HCT116 (cell line): Measurements from ENCODE around the gene STAB1. TPM values are rescaled to one million over a fixed set of nuclear protein-coding genes. Genes with fewer than 3 reads are reported as not detected.

Experiments
- ATAC-seq: fragments of 200-7000 bp; cut with Tn5 transposase; 2 replicates; pipeline ENCODE4 v1.9.1; 2020; ENCODE audit warnings: mild to moderate bottlenecking, moderate library complexity
- BruUV-seq: library from RNA; stranded (reverse); fragments of 400-500 nt; replicated peaks from 2 replicates; lab custom pipeline; 2021; lab: Mats Ljungman, UMichigan
- CTCF ChIA-PET: fragments of 300-600 bp; sonication (Branson Sonifier 250); formaldehyde crosslinking; loops from one replicate; lab custom pipeline; 2021; ENCODE audit warnings: antibody characterized with exemption; lab: Charles Lee
- POLR2A ChIA-PET: fragments of 300-600, 350-600 bp; sonication (Branson Sonifier 250); formaldehyde crosslinking; loops from one replicate; lab custom pipeline; 2021; ENCODE audit warnings: antibody characterized with exemption; lab: Charles Lee
- RAD21 ChIA-PET, 2 experiments: fragments of 300-600 bp; sonication (Branson Sonifier 250); formaldehyde crosslinking; loops; one replicate each; lab custom pipeline; 2023; ENCODE audit warnings: low total read pairs in 2 of 2; ENCODE audit not compliant: uncharacterized antibody in 2 of 2, unreplicated experiment in 2 of 2, low non-redundant PET in 1 of 2; lab: Charles Lee
- DNase-seq: peaks from one replicate; pipeline ENCODE4 v3.0.0-alpha.2; 2010; ENCODE audit warnings: low read depth, low spot score
- H2AFZ ChIP-seq: fragments of 200-600 bp; shearing (Covaris generic), sonication (generic); 2 replicates; pipeline ENCODE4 v1.6.1; 2017; ENCODE audit warnings: low read depth, mixed run types, mixed read lengths, antibody characterized with exemption, low read length; ENCODE audit not compliant: poor library complexity, severe bottlenecking
- H3K27ac ChIP-seq: 2 replicates; pipeline ENCODE4 v1.5.1; 2012; ENCODE audit warnings: low read depth, low read length
- H3K27me3 ChIP-seq: fragments of 200-600 bp; sonication (generic); 2 replicates; pipeline ENCODE4 v1.6.1; 2016; ENCODE audit warnings: mixed run types, low read length, mixed read lengths; ENCODE audit not compliant: insufficient read depth
- H3K36me3 ChIP-seq, 2 experiments: fragments of 200-500 bp in 1 of 2; fragments of 200-600 bp in 1 of 2; sonication (Bioruptor generic) in 1 of 2; sonication (generic) in 1 of 2; 2 replicates each; pipeline versions ENCODE4 v1.5.1 to v1.6.1; 2014 to 2016; ENCODE audit warnings: low read length in 2 of 2, inconsistent platforms in 1 of 2, mixed read lengths in 1 of 2, mixed run types in 1 of 2; ENCODE audit not compliant: insufficient read depth in 2 of 2, control insufficient read depth in 1 of 2
- H3K4me1 ChIP-seq, 2 experiments: fragments of 200-600 bp in 1 of 2; sonication (generic) in 1 of 2; 2 replicates each; pipeline versions ENCODE4 v1.5.1 to v1.6.1; 2012 to 2017; ENCODE audit warnings: low read length in 2 of 2, inconsistent platforms in 1 of 2, mild to moderate bottlenecking in 1 of 2, mixed read lengths in 1 of 2, mixed run types in 1 of 2, moderate library complexity in 1 of 2; ENCODE audit not compliant: insufficient read depth in 2 of 2, control insufficient read depth in 1 of 2
- H3K4me2 ChIP-seq: fragments of 200-600 bp; sonication (generic); 2 replicates; pipeline ENCODE4 v1.6.1; 2017; ENCODE audit warnings: mixed run types, low read length, mixed read lengths
- H3K4me3 ChIP-seq, 2 experiments: fragments of 200-600 bp in 1 of 2; sonication (generic) in 1 of 2; replicated peaks in 1 of 2; 2 replicates each; pipeline ENCODE4 v1.5.1; 2011 to 2016; ENCODE audit warnings: low read length in 2 of 2, control low read depth in 1 of 2, low read depth in 1 of 2, mild to moderate bottlenecking in 1 of 2, mixed read lengths in 1 of 2, mixed run types in 1 of 2
- H3K79me2 ChIP-seq: fragments of 200-600 bp; sonication (generic); 2 replicates; pipeline ENCODE4 v1.6.1; 2017; ENCODE audit warnings: mild to moderate bottlenecking, mixed run types, low read length, moderate library complexity, mixed read lengths; ENCODE audit not compliant: insufficient read depth
- H3K9ac ChIP-seq: fragments of 200-600 bp; sonication (generic); 2 replicates; pipeline ENCODE4 v1.6.1; 2016; ENCODE audit warnings: low read length, mixed read lengths
- H3K9me2 ChIP-seq: fragments of 200-600 bp; sonication (generic), shearing (Covaris generic); 2 replicates; pipeline ENCODE4 v1.6.1; 2017; ENCODE audit warnings: mixed run types, mild to moderate bottlenecking, moderate library complexity; ENCODE audit not compliant: insufficient read depth
- H3K9me3 ChIP-seq, 2 experiments: fragments of 200-500 bp in 1 of 2; fragments of 200-600 bp in 1 of 2; sonication (Bioruptor generic) in 1 of 2; sonication (generic) in 1 of 2; 2 replicates each; pipeline ENCODE4 v1.6.1; 2014 to 2017; ENCODE audit warnings: low read length in 2 of 2, mixed read lengths in 2 of 2, inconsistent platforms in 1 of 2, low read depth in 1 of 2, mild to moderate bottlenecking in 1 of 2, mixed run types in 1 of 2, moderate library complexity in 1 of 2; ENCODE audit not compliant: control insufficient read depth in 1 of 2, insufficient read depth in 1 of 2
- H4K20me1 ChIP-seq: fragments of 200-600 bp; sonication (generic), shearing (Covaris generic); 2 replicates; pipeline ENCODE4 v1.6.1; 2017; ENCODE audit warnings: mixed run types, mild to moderate bottlenecking, moderate library complexity; ENCODE audit not compliant: insufficient read depth
- CBX3 ChIP-seq: IDR thresholded peaks from 2 replicates; pipeline ENCODE4 v1.6.1; 2012; ENCODE audit warnings: low read depth
- CEBPB ChIP-seq: IDR thresholded peaks from 2 replicates; pipeline ENCODE4 v1.6.1; 2012; ENCODE audit warnings: low read depth
- CTCF ChIP-seq, 3 experiments: fragments of 200-600 bp in 1 of 3; sonication (generic) in 1 of 3; IDR thresholded peaks in 2 of 3; conservative IDR thresholded peaks in 1 of 3; 2 replicates each; pipeline ENCODE4 v1.5.1; 2012 to 2017; ENCODE audit warnings: low read depth in 2 of 3, low read length in 2 of 3, antibody characterized with exemption in 1 of 3, borderline replicate concordance in 1 of 3, control low read depth in 1 of 3, mild to moderate bottlenecking in 1 of 3, mixed read lengths in 1 of 3, mixed run types in 1 of 3, moderate library complexity in 1 of 3; ENCODE audit not compliant: insufficient read depth in 1 of 3
- EGR1 ChIP-seq: IDR thresholded peaks from 2 replicates; pipeline ENCODE4 v1.6.1; 2012; ENCODE audit warnings: low read depth
- ELF1 ChIP-seq: IDR thresholded peaks from 2 replicates; pipeline ENCODE4 v1.6.1; 2012; ENCODE audit warnings: low read depth, borderline replicate concordance
- EZH2 ChIP-seq: fragments of 200-600 bp; sonication (generic); IDR thresholded peaks from 2 replicates; pipeline ENCODE4 v1.6.1; 2017; ENCODE audit warnings: antibody characterized with exemption, mixed run types
- FOSL1 ChIP-seq: IDR thresholded peaks from 2 replicates; pipeline ENCODE4 v1.6.1; 2012; ENCODE audit warnings: low read depth
- JUND ChIP-seq: IDR thresholded peaks from 2 replicates; pipeline ENCODE4 v1.6.1; 2012
- MAX ChIP-seq: IDR thresholded peaks from 2 replicates; pipeline ENCODE4 v1.6.1; 2012
- POLR2AphosphoS5 ChIP-seq: IDR thresholded peaks from 2 replicates; pipeline ENCODE4 v1.6.1; 2011; ENCODE audit warnings: mild to moderate bottlenecking, low read depth, low read length, moderate library complexity
- RAD21 ChIP-seq: IDR thresholded peaks from 2 replicates; pipeline ENCODE4 v1.6.1; 2012; ENCODE audit warnings: low read depth, mild to moderate bottlenecking
- SIN3A ChIP-seq: IDR thresholded peaks from 2 replicates; pipeline ENCODE4 v1.6.1; 2012; ENCODE audit warnings: low read depth
- SP1 ChIP-seq: IDR thresholded peaks from 2 replicates; pipeline ENCODE4 v1.6.1; 2012; ENCODE audit warnings: low read depth
- SRF ChIP-seq: IDR thresholded peaks from 2 replicates; pipeline ENCODE4 v1.6.1; 2012; ENCODE audit warnings: low read depth
- TCF7L2 ChIP-seq: IDR thresholded peaks from 2 replicates; pipeline ENCODE4 v1.7.0; 2011; ENCODE audit warnings: borderline replicate concordance, inconsistent platforms; ENCODE audit not compliant: insufficient read depth, insufficient read length; ENCODE audit errors: extremely low read depth
- YY1 ChIP-seq: IDR thresholded peaks from 2 replicates; pipeline ENCODE4 v1.6.1; 2011; ENCODE audit warnings: low read length, low read depth, moderate library complexity, mild to moderate bottlenecking; ENCODE audit not compliant: insufficient replicate concordance; ENCODE audit errors: extremely low read depth
- ZFX ChIP-seq: fragments of 450-650 bp; IDR thresholded peaks from 2 replicates; pipeline ENCODE4 v1.6.1; 2017
- intact Hi-C: fragments of 100-400 bp; cut with micrococcal nuclease; formaldehyde crosslinking; loops from 2 replicates; pipeline ENCODE4 v1.10.0; 2022
- total RNA-seq: library from RNA; stranded (reverse); gene quantifications from one replicate; pipeline ENCODE4 v1.2.1, GENCODE V29; 2021; ENCODE audit not compliant: unreplicated experiment
- TF ChIP-seq, protein P1 (sequence below): IDR thresholded peaks from 2 replicates; pipeline ENCODE4 v1.6.1; 2011; ENCODE audit warnings: mild to moderate bottlenecking, low read length, moderate library complexity; ENCODE audit not compliant: insufficient replicate concordance; ENCODE audit errors: extremely low read depth
- TF ChIP-seq, protein P2 (sequence below): IDR thresholded peaks from 2 replicates; pipeline ENCODE4 v1.6.1; 2012

STAB1 gene
- total RNA-seq, 1 experiment from 2014 or later = 0.44 TPM

GRCh38 chr3:52511509-52511908, 16.4 kb downstream of the STAB1 start (continued):
- no peak for TF ChIP-seq YY1
- TF ChIP-seq, protein P1, sequence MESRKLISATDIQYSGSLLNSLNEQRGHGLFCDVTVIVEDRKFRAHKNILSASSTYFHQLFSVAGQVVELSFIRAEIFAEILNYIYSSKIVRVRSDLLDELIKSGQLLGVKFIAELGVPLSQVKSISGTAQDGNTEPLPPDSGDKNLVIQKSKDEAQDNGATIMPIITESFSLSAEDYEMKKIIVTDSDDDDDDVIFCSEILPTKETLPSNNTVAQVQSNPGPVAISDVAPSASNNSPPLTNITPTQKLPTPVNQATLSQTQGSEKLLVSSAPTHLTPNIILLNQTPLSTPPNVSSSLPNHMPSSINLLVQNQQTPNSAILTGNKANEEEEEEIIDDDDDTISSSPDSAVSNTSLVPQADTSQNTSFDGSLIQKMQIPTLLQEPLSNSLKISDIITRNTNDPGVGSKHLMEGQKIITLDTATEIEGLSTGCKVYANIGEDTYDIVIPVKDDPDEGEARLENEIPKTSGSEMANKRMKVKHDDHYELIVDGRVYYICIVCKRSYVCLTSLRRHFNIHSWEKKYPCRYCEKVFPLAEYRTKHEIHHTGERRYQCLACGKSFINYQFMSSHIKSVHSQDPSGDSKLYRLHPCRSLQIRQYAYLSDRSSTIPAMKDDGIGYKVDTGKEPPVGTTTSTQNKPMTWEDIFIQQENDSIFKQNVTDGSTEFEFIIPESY = no peak
- TF ChIP-seq SRF = no peak
- no peak for TF ChIP-seq CEBPB
- TF ChIP-seq EGR1 = no peak
- TF ChIP-seq, protein P2, sequence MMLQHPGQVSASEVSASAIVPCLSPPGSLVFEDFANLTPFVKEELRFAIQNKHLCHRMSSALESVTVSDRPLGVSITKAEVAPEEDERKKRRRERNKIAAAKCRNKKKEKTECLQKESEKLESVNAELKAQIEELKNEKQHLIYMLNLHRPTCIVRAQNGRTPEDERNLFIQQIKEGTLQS = no peak
- no peak for TF ChIP-seq MAX

- Histone ChIP-seq H2AFZ (no peak overlapping the region), H4K20me1 (no peaks in the 10 kb centered on the region), H3K79me2 (no peaks in the 10 kb centered on the region), H3K36me3 (no peaks in the 10 kb centered on the region), H3K4me3 (no peak overlapping the region), H3K4me2 (no peak overlapping the region), H3K9me2 (no peaks in the 10 kb centered on the region), H3K9me3 (no peaks in the 10 kb centered on the region), H3K27me3 (no peaks in the 10 kb centered on the region), H3K27ac (no peak overlapping the region), H3K4me1 (peaks cover 3 to 9% of the 10 kb centered on the region in 2 experiments; a peak in 2 of 4 replicates), H3K9ac (no peak overlapping the region)
- CTCF ChIA-PET = no interaction called here
- no peak for DNase-seq
- POLR2A ChIA-PET = no interaction called here
- RAD21 ChIA-PET = no interaction called here
- ATAC-seq = no peak
- BruUV-seq = no TSS peak
- intact Hi-C loops = no loop called here
- TF ChIP-seq ELF1 = no peak
- TF ChIP-seq EGR1 = no peak
- no peak for TF ChIP-seq SP1
- TF ChIP-seq, protein P1 = no peak
- no peak for TF ChIP-seq JUND
- no peak for TF ChIP-seq CTCF (IDR thresholded peaks at IDR 0.05 in 2 of 3, conservative IDR thresholded peaks at IDR 0.05 in 1 of 3; ENCODE audit: borderline replicate concordance in 1 of 3, insufficient read depth in 1 of 3, low read depth in 2 of 3, low read length in 2 of 3)
- TF ChIP-seq CEBPB = no peak
- no peak for TF ChIP-seq MAX
- TF ChIP-seq EZH2 = no peak
- TF ChIP-seq CBX3 = no peak
- no peak for TF ChIP-seq RAD21
- no peak for TF ChIP-seq TCF7L2
- TF ChIP-seq FOSL1 = no peak
- TF ChIP-seq POLR2AphosphoS5 = no peak
- no peak for TF ChIP-seq ZFX
- TF ChIP-seq SIN3A = no peak
These were observed 17.0 kb downstream of the STAB1 start for GRCh38 chr3:52512105-52512504.
